ENCODE measurements around the gene CNDP2. TPM values are rescaled to one million over a fixed set of nuclear protein-coding genes. Genes with fewer than 3 reads are reported as not detected.

Gene CNDP2
- polyA plus RNA-seq, 2 of the 4 experiments (the other 2 are of a cell fraction): 93.7 to 106 TPM

DNA sequence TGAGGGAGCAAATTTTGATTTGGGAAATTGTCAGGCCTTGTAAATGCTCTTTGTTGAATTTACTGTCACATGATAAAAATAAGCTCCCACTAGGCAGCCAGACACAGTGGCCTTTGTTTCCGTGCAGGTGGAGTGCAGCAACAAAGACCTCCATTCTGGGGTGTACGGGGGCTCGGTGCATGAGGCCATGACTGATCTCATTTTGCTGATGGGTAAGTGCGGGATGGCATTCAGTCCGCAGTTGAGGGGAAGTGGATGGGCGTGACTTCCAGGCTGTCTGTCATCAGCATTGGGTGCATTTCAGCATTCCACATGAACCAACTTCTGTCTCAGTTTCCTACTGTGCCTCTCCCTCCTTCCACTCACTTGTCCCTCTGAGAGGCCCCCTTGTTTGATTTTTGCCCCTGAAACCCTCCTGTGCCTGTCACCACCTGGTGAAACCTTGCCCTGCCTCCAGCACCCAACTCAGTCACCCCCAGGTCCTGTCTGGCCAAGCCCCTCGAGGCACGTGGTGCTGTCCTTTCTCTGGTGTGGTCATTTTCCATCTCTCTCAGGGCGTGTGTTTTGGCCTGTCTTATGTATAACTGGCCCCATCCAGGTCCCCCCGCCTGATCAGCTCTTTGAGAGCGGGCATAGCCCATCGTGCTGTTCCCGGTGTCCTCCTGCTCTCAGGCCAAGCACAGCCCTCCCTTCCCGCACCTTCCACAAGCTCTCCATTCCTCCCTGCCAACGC is 16.3 kb downstream of the CNDP2 start:
- H3K4me2 ChIP-seq: no peak overlapping the region
- ATAC-seq (no peak), DNase-seq (ENCODE audit: low read depth in 1 of 2, low spot score in 1 of 2) (no peak), FAIRE-seq (no peak)
- 97% methylated on average over 15 of the region's 15 CpGs for WGBS (ENCODE audit: missing lambda C conversion rate)
- TF ChIP-seq EHMT2 (IDR thresholded peaks at IDR 0.05; ENCODE audit: low read depth): no peak
- no peak for TF ChIP-seq CEBPB (IDR thresholded peaks at IDR 0.05)
- no peak for TF ChIP-seq ZFP36 (IDR thresholded peaks at IDR 0.05; ENCODE audit: borderline replicate concordance, partially characterized antibody)
- TF ChIP-seq NFE2L2 (conservative IDR thresholded peaks at IDR 0.05; ENCODE audit: low read length): no peak
- no peak for TF ChIP-seq JUN (IDR thresholded peaks at IDR 0.05)
- TF ChIP-seq TP53 (CRISPR knock-in tag; IDR thresholded peaks at IDR 0.05): no peak
- TF ChIP-seq NR3C1 (IDR thresholded peaks at IDR 0.05): no peak
- no peak for TF ChIP-seq GATA3 (IDR thresholded peaks at IDR 0.05; ENCODE audit: borderline replicate concordance)
- TF ChIP-seq HOXB5 (CRISPR knock-in tag; IDR thresholded peaks at IDR 0.05): no peak
- no peak for TF ChIP-seq NPAS2 (CRISPR knock-in tag; IDR thresholded peaks at IDR 0.05; ENCODE audit: borderline replicate concordance)
- TF ChIP-seq, protein P1, sequence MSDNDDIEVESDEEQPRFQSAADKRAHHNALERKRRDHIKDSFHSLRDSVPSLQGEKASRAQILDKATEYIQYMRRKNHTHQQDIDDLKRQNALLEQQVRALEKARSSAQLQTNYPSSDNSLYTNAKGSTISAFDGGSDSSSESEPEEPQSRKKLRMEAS (IDR thresholded peaks at IDR 0.05): no peak
- no peak for TF ChIP-seq HOXA7 (CRISPR knock-in tag; IDR thresholded peaks at IDR 0.05)
- no peak for TF ChIP-seq RAD21 (conservative IDR thresholded peaks at IDR 0.05 in 1 of 2, IDR thresholded peaks at IDR 0.05 in 1 of 2)
- TF ChIP-seq MYC (IDR thresholded peaks at IDR 0.05; ENCODE audit: borderline replicate concordance, low read length): no peak
- no peak for TF ChIP-seq EP300 (IDR thresholded peaks at IDR 0.05)
- TF ChIP-seq ZNF302 (CRISPR knock-in tag; IDR thresholded peaks at IDR 0.05): no peak
- no peak for TF ChIP-seq PHF8 (IDR thresholded peaks at IDR 0.05; ENCODE audit: borderline replicate concordance, low read depth)
- TF ChIP-seq, protein P2, sequence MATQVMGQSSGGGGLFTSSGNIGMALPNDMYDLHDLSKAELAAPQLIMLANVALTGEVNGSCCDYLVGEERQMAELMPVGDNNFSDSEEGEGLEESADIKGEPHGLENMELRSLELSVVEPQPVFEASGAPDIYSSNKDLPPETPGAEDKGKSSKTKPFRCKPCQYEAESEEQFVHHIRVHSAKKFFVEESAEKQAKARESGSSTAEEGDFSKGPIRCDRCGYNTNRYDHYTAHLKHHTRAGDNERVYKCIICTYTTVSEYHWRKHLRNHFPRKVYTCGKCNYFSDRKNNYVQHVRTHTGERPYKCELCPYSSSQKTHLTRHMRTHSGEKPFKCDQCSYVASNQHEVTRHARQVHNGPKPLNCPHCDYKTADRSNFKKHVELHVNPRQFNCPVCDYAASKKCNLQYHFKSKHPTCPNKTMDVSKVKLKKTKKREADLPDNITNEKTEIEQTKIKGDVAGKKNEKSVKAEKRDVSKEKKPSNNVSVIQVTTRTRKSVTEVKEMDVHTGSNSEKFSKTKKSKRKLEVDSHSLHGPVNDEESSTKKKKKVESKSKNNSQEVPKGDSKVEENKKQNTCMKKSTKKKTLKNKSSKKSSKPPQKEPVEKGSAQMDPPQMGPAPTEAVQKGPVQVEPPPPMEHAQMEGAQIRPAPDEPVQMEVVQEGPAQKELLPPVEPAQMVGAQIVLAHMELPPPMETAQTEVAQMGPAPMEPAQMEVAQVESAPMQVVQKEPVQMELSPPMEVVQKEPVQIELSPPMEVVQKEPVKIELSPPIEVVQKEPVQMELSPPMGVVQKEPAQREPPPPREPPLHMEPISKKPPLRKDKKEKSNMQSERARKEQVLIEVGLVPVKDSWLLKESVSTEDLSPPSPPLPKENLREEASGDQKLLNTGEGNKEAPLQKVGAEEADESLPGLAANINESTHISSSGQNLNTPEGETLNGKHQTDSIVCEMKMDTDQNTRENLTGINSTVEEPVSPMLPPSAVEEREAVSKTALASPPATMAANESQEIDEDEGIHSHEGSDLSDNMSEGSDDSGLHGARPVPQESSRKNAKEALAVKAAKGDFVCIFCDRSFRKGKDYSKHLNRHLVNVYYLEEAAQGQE (IDR thresholded peaks at IDR 0.05): no peak
- no peak for TF ChIP-seq BHLHE40 (IDR thresholded peaks at IDR 0.05; ENCODE audit: low read depth, low read length)
- POLR2A ChIA-PET: no interaction called here
- no peak overlapping the region for H3K4me3 ChIP-seq
- no peaks in the 10 kb centered on the region for H3K4me1 ChIP-seq
- H3K27ac ChIP-seq: no peak overlapping the region
- no peaks in the 10 kb centered on the region for H3K9me3 ChIP-seq
- CTCF ChIA-PET: interaction anchor here (0.9 kb wide), 1 partner anchor 160 kb away, joined by 3 read pairs; no protein-coding TSS in a partner anchor

DNA sequence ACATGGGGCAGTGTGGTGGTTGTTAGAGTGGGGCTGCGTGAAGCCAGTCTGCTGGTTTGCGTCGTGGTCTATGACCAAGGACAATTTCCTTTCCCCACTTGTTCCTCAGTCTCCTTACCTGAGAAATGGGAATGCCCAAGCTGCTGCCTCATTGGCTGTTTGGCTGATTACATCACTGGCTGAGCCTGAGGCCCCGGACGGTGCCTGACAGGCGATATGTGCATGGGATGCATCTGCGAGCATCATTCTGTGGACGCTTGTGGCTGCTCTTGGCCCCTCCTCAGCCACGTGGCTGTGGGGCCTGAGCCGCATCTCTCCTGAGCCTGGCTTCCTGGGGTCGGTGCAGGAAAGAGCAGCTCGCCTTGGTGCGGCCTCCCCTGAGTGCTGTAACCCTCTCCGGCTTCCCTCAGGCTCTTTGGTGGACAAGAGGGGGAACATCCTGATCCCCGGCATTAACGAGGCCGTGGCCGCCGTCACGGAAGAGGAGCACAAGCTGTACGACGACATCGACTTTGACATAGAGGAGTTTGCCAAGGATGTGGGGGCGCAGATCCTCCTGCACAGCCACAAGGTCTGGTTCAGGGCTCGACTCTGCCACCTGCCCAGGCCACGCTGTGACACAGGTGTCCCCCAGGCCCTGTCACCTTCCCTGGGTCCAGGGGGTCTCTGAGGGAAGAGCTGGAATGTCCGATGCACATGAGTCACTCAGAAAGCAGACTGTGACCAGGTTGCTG is 17.2 kb downstream of the CNDP2 start:
- no peak for DNase-seq (ENCODE audit: low read depth in 1 of 2, low spot score in 1 of 2)
- ChIA-PET POLR2A (no interaction called here), CTCF (no interaction called here)
- Histone ChIP-seq H3K9me3 (no peaks in the 10 kb centered on the region), H3K4me2 (no peak overlapping the region), H3K4me1 (no peaks in the 10 kb centered on the region), H3K4me3 (no peak overlapping the region), H3K27ac (no peak overlapping the region)
- FAIRE-seq: no peak
- ATAC-seq: no peak
- WGBS (ENCODE audit: missing lambda C conversion rate): 91% methylated on average over 20 of the region's 27 CpGs
- TF ChIP-seq, protein P2 (IDR thresholded peaks at IDR 0.05): no peak
- TF ChIP-seq NR3C1 (IDR thresholded peaks at IDR 0.05) (no peak), CBX2 (IDR thresholded peaks at IDR 0.05; ENCODE audit: borderline replicate concordance, low read depth) (no peak), RNF2 (IDR thresholded peaks at IDR 0.05; ENCODE audit: borderline replicate concordance, low read depth) (no peak), FOSL2 (IDR thresholded peaks at IDR 0.05) (no peak), FOSL2 (CRISPR knock-in tag; IDR thresholded peaks at IDR 0.05) (no peak), RAD21 (conservative IDR thresholded peaks at IDR 0.05 in 1 of 2, IDR thresholded peaks at IDR 0.05 in 1 of 2) (no peak), KDM5A (IDR thresholded peaks at IDR 0.05) (no peak), POLR2A (IDR thresholded peaks at IDR 0.05; ENCODE audit: low read length) (no peak), EHMT2 (IDR thresholded peaks at IDR 0.05; ENCODE audit: low read depth) (no peak), MAFK (IDR thresholded peaks at IDR 0.05; ENCODE audit: partially characterized antibody) (no peak)
- TF ChIP-seq, protein P3, sequence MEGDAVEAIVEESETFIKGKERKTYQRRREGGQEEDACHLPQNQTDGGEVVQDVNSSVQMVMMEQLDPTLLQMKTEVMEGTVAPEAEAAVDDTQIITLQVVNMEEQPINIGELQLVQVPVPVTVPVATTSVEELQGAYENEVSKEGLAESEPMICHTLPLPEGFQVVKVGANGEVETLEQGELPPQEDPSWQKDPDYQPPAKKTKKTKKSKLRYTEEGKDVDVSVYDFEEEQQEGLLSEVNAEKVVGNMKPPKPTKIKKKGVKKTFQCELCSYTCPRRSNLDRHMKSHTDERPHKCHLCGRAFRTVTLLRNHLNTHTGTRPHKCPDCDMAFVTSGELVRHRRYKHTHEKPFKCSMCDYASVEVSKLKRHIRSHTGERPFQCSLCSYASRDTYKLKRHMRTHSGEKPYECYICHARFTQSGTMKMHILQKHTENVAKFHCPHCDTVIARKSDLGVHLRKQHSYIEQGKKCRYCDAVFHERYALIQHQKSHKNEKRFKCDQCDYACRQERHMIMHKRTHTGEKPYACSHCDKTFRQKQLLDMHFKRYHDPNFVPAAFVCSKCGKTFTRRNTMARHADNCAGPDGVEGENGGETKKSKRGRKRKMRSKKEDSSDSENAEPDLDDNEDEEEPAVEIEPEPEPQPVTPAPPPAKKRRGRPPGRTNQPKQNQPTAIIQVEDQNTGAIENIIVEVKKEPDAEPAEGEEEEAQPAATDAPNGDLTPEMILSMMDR (IDR thresholded peaks at IDR 0.05): no peak

Data from A549 (cell line).